Activated CD8-positive, alpha-beta memory T cell treated with anti-CD3 and anti-CD28 coated beads for 4 hours (primary cell): ENCODE results near the gene SEC22C.

Experiments used
- DNase-seq, 2 donors: peaks; one replicate each; pipeline ENCODE4 v3.0.0-alpha.2; 2020; ENCODE audit warnings: low read depth in 2 of 2

The SEC22C gene

DNA sequence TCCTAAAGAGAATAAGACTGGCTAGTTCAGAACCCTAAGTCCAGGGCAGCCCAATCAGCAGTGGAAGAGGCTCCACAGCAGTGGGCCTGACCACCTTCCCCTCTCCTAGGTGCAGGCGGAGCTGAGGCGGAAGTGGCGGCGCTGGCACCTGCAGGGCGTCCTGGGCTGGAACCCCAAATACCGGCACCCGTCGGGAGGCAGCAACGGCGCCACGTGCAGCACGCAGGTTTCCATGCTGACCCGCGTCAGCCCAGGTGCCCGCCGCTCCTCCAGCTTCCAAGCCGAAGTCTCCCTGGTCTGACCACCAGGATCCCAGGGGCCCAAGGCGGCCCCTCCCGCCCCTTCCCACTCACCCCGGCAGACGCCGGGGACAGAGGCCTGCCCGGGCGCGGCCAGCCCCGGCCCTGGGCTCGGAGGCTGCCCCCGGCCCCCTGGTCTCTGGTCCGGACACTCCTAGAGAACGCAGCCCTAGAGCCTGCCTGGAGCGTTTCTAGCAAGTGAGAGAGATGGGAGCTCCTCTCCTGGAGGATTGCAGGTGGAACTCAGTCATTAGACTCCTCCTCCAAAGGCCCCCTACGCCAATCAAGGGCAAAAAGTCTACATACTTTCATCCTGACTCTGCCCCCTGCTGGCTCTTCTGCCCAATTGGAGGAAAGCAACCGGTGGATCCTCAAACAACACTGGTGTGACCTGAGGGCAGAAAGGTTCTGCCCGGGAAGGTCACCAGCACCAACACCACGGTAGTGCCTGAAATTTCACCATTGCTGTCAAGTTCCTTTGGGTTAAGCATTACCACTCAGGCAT lies 45.6 kb downstream of the SEC22C start:
- no peak for DNase-seq

DNA sequence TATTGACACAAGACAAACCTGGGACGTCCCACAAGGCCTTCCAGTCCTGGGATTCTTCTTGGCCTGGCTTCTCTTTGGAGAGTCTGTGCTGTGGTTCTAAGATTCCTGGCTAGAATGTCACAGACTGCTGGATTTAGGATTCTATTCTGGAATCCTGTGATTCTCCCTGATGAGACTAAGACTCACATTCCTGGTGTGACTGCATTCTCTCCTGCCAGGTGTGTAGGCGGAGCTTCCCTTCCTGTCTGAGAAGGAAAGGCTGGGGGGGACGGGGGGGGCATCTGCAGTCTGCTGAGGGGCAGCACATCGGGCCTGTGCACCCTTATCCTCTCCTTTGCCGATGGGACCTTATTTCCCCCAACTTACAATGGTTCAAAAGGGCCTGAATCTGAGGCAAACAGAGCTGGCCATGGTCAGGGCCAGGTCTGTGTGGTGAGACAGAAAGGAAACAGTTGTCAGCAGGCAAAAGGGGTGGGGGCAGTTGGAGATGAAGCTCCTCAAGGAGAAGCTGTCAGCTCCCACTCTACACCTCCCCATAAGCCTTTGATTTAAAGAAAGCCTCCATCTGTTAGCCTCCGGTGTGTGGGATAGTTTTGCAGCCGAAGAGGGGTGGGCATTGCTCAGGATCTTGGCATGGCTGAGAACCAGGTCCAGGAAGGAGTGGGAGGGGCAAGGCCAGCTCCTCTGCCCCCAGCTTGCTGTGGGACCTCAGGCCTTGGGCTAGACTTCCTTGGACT lies 48.4 kb downstream of the SEC22C start:
- DNase-seq, result no peak

DNA sequence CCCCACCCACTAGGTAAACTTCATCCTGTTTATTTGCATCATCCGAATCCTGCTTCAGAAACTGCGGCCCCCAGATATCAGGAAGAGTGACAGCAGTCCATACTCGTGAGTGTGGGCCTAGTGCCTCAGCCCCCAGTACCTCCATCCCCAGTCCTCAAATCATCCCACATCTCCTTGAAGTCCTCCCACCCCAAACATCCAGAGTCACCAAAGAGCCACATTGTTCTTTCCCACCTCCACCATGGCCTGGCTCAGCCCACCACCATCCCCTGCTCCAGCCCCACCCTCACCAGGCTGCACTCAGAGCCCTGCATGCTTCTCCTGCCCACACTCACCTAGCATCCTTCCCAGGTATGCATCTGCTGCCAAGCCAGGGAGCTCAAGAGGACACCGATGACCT lies 49.5 kb downstream of the SEC22C start:
- DNase-seq, result no peak

DNA sequence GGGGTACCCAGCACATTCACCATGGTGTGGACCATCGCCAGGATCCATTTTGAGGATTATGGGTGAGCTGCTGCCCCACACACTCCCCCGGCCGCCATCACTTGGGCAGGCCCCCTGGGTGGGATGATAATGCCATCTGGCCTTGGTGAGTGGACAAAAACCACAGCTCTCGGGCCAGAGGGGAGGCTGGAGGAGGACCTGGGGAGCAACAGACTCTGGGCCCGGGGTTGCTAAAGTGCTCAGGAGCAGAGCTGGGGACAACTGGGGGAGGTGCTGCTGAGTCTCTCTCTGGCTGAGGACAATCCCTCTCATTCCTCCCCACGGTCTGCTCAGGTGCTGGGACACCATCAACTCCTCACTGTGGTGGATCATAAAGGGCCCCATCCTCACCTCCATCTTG lies 50.3 kb downstream of the SEC22C start:
- DNase-seq, result no peak

DNA sequence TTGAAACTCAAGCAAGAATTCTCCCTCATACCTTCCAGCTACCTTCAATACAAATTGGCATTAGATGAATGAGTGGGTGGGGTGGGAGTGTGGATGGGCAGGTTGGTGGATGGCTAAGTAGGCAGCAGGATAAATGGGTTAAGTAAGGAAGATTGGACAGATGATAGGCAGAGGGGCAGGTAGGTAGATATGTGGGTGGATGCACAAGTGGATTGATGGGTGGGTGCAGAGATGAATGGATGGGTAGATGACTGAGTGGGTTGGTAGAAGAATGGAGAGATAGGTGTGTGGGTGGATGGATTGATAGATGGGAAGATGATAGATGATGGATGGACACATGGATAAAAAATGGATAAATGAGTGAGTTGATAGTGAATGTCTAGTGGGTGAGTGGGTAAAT lies 51.7 kb downstream of the SEC22C start:
- DNase-seq, result no peak

DNA sequence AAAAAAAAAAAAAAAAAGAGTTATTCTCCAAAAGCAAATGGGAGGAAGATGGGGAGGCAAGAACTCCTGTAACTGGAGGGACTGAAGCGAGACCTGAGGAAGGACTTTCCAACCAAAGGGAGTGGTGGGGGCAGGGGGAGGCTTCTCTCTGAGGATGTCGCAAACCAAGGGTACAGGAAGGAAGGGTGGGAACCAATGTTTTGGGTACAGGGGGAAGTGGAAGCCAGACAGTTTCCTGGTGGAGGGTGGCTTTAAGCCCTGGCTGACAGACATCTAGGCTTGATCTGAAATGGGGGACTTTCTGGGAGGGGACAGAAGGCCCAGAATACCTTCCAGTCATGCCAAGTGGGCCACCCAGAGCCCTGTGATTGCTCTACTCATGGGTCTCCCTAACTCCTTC lies 52.3 kb downstream of the SEC22C start:
- DNase-seq, result no peak

DNA sequence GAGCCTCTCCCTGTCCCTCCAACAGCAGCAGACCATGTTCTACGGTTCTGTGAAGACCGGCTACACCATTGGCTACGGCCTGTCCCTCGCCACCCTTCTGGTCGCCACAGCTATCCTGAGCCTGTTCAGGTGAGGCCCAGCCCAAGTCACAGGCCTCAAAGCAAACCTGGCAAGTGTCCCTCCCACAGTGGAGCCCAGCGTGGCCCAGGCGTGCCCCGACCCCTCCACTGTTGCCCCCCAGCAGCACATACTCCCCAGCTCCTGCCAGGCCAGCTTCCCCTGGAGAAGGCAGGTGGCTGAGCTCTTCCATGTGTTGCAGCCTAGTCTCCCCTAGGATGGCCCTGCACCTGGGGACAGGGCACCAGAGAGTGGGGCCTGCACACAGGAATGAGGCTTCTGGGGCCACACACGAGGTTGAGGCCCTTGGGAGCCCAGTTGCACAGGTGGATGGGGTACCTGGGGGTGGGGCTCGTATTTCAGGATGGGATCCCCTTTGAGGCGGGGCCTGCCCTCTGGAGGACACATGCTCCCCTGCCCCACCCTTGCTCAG lies 54.3 kb downstream of the SEC22C start:
- DNase-seq, result no peak

DNA sequence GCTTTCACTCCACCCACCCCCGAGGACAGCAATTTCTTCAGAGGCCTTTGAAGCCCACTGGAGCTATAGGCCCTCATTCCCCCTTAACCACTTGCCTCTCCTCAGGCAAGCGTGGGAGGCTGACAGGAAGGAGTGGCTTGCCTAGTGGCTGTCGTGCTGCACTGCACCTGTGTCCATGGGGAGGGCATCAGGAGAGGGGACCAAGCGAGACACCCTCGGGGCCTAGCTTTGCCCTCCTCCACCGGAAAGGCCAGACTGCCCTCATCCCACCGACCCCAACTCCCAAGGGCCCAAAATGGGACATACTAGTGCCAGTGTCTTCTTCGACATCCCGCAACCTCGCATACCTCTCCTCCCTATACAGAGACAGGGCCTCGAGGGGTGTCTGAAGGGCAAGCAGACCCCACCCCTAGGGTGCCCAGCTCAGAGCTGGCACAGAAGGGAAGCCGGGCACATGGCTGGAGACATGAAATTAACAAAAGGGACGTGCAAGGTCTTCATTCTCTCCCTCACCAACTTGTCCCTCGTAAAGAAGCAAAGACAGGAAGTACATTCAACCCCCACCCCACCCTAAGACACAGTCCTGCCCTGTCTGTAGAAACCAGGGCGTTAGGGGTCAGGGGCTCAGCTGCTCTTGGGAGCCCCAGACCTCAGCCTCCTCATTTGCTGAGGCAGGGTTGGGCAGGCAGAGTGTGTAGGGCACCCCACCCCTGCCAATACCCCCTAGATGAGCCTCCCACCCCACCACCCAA lies 55.0 kb downstream of the SEC22C start:
- peak in 1 of 2 donors; percentile 4 for DNase-seq

DNA sequence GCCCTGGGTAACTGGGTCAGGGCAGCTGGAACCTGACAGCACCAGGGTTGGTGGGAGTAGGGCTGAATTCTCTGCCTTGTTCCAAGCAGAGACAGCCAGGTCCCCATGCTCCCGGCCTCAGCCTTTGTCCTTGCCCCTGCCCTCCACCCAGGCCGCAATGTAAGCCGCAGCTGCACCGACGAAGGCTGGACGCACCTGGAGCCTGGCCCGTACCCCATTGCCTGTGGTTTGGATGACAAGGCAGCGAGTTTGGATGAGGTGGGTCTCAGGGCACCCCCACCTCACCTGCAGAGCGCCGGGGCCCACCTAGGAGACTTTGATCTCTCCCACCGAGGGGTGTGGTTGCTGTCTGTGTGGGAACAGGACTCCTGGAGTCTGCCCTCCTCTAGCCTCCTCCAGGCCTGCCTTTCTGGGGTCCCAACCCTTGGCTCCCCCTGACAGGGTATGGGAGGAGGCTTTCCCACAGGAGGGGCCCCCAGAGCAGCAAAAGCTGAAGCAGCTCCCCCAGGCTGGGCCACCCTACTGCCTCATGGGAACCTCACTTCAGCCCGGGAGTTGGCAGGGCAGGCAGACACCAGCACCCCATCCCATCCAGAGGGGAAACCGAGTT lies 55.9 kb downstream of the SEC22C start:
- DNase-seq, result no peak

DNA sequence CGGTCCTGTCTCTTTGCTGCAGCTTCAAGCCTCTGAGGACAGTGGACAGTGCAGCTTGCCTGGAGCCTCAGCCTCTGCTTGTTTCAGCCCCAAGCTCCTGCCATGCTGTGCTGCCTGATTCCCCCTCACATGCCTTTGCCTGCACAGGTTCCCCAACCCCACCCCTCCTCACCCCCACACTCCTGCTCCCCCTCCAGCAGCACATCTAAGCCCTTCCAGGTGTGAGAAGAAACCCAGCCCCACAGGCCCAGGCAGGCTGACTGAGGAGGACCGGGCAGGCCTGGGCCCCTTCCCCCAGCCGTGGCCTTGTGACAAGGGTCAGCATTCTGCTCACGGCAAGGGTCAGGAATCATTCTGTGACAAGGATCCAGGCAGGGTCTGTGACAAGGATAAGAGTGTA lies 56.6 kb downstream of the SEC22C start:
- DNase-seq, result no peak

DNA sequence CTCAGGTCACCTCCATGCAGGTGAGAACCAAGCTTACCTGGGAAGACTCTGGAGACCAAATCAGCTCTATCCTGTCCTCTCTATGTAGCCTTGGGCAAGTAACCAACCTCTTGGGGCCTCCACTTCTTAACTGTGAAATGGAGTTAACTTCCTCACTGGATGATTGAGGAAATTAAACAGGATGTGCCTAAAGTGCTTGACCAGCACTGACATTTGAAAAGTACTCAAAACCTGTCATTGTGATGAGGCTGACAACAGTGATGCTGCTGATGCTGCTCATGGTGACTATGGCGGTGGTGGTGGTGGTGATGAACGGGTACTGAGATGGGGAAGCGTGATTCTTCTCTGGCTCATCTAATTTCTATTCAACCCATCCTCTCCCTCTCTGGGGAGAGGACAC lies 57.0 kb downstream of the SEC22C start:
- DNase-seq, result no peak

DNA sequence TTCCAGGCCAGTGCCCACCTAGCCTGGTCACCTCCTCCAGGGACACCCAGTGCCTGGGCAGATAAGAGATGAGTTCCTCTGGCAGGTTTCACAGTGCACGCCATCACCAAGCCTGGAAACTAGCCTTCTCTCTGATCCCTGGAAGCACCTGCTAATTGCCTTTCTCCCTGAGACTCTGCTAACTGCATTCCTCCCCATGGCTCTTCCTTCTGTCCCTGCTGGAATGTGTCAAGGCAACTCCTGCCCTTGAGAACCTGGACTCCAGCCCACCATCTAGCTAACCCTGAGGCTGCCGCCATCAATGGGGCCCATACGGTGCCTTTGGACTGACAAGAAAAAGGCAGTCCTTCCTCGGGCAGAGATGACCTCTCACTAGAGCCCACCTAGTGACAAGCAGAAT lies 60.9 kb downstream of the SEC22C start:
- DNase-seq, result no peak

DNA sequence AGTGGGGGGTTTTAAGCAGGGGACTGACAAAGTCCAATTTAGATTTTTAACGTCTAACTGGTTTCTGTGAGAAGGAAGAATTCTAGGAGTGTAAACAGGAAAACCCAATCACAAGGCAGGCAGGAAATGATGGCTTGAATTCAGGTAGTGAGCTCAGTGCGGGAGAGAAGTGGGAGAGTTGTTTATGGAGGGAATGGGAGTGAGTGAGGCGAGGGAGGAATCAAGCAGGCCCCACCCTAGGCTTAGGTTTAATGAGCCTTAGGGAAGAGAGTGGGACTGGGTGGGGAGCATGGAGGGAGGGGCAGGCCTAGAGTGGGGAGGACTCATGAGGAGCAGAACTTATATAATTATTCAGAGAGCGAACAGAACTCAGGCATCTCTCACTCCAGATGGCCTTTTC lies 61.4 kb downstream of the SEC22C start:
- no peak for DNase-seq

DNA sequence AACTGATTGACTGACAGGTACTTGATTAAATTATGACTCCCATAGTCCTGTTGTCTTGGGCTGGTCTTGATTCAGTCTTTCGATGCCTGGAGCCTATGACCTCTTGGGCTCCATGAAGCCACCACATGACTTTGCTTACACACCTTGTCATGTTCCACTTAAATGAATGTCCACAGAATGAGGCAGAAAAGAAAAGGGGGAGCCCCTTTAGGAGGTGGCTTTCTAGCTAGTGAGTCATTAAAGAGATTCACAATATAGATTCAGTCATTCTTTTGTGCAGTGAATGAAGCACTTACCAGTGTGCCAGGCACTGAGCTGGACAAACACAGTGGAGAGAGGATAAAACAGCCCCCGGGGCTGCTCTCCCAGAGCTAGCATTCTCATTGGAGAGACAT lies 62.2 kb downstream of the SEC22C start:
- DNase-seq, result no peak

DNA sequence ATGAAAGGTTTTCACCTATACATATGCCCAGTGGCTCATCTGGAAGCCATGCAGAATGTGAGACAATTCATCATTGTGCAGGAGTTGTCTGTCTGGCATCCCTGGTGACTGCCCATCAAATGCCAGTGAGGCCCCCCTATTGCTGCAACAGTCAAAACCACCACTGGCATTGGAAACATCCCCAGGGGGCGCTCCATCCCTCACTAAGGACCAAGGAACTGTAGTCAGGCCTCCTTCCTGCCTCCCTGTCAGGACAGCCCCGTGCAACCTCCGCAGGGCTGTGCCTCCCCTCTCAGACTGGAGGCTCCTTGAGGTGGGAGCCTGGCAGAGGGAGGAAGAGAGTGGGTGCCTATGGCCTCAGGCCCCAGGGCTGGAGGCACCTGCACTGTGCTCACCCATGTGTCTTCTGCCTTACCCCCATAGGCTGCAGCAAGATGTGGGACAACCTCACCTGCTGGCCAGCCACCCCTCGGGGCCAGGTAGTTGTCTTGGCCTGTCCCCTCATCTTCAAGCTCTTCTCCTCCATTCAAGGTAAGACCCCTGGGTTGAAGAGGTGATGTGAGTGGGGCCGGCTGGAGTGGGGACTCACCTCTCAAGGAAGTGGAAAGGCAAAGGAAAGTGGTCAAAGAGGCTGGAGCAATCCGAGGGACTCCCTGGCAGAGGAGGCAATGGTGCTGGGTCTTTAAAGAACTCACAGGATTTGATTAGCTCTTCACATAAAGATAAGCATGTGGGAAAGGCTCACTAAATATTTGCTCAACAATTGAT lies 62.8 kb downstream of the SEC22C start:
- DNase-seq, result no peak

DNA sequence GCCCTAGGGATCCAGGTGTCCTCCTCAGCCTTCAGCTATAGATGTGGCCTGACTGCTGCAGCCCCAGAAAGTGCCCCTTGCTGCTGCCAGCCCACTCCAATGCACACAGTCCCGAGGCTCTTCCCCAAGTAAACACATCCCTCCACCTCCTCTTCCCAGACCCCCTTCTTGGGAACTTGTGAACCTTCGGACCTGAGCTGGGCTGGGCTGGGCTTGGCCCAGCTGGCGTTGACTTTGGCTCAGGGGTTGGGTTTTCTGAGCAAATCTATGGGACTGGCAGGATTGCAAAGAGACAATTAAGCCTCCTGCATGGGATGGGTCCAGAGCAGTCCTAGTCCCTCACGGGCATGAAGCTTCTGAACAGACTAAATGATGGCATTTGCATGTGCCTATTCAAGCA lies 64.7 kb downstream of the SEC22C start:
- no peak for DNase-seq

DNA sequence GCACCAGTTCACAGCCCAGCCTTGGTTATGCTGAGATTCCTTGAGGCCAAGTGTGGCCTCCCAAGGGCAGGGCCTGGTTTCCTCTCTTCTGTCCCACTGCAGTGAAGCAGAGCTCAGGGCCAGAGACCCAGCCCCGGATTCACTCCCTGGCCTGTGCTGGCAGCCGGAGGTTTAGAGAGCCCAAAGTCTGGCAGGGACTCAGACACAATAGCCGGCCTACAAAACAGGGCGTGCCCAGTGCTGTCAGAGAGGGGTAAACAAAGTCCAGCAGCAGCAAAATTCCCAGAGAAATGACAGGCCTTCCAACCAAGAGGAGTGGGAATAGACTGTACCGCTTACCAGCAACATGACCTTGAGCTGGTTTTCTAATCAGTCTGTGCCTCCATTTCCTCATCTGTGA lies 65.3 kb downstream of the SEC22C start:
- no peak for DNase-seq

DNA sequence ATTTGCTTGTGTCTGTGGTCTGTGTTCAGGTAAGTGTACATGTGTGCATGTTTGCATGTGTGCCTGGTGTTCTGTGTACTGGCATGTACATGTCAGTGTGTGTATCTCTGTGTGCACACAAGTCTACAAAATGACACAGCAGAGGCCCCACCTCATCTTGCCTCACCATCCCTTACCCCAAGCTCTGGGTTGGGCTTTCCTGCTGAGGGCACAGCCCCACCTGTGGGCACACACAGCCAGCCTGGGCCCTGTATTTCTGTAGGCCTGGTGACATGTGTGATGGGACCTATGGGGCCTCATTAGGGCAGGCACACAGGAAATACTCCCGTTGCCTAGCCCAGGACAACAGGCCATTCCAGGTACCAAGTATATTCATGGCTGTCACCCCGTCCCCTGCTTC lies 65.8 kb downstream of the SEC22C start:
- DNase-seq, result no peak

DNA sequence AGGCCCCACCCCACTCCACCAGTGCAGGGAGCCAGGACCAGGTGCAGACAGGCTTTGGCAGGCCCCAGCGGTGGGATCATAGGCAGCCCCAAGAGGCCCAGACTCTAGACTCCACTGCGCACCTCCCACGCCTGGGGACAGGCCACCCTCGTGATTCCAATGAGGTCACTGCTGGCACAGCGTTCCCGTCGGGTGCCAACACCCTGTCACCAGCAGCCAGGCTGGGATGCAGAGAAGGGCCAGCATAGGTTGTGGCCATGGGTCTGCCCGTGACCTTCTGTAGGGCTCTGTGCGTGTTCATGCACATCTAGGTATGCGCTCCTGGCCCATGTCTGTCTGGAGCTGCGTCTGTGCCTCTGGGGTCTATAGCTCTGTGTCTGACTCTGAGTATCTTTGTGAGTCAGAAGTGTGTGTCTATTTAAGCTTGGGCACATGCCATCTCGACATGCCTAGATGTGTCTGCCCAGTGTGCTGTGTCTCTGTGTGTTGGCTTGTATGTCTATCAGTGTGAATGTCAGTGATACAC lies 66.3 kb downstream of the SEC22C start:
- no peak for DNase-seq

DNA sequence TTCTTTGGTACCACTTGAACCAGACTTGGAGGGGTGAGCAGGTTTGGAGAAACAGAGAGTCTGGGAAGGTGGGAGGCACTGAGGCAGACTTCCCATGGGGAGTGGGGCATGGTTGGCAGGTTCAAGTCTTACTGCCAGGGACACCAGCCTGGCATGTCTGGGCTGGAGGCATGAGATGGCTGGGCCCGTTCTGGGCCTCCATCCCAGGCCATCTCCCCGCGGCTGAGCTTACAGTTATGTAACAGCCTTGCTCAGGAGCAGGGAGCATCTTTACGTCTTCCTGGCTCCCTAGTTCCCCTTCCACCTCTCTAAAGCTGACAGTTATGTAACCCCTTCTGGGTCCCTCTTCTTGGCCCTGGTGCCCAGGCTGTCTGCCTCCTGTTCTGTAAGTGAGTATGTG lies 66.9 kb downstream of the SEC22C start:
- no peak for DNase-seq

DNA sequence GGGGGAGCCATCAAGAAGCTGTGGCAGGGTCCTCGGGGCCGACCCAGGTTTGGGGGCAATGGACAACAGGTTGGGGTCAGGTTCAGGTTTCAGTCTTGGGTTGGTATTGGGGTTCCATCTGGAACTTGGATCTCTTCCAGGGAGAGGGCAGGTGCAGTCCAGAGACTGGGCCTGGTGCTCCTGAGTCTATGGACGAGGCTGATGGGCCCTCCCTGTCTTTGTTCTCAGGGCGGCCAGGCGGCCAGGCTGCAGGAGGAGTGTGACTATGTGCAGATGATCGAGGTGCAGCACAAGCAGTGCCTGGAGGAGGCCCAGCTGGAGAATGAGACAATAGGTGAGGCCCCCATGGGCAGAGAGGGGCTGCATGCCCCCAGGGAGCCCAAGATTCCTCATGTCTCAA lies 68.2 kb downstream of the SEC22C start:
- no peak for DNase-seq
